Stimulated activated naive CD8-positive, alpha-beta T cell treated with anti-CD3 and anti-CD28 coated beads, Interleukin-15, Interleukin-2, amounts not matched to agents 100 ng/mL and 50 ng/mL, for 24 hours (primary cell): ENCODE data around the gene ANKRD65.
A peak's percentile ranks its signal among the peaks of the same experiment; 100 is the strongest.
"Not testable (repeated sequence)": the region's sequence is repeated elsewhere in the genome, so short reads cannot be mapped to it uniquely, and the experiment has no call there.

Experiments used
- H3K27ac Mint-ChIP-seq: one replicate; pipeline ENCODE4 v1.8.0; 2021; ENCODE audit warnings: mild to moderate bottlenecking, mixed read lengths
- H3K27me3 Mint-ChIP-seq: one replicate; pipeline ENCODE4 v1.8.0; 2021; ENCODE audit warnings: mixed read lengths
- H3K36me3 Mint-ChIP-seq: one replicate; pipeline ENCODE4 v1.8.0; 2021; ENCODE audit warnings: low read depth, mixed read lengths
- H3K4me1 Mint-ChIP-seq: one replicate; pipeline ENCODE4 v1.8.0; 2021; ENCODE audit warnings: low read depth, mixed read lengths
- H3K4me3 Mint-ChIP-seq: one replicate; pipeline ENCODE4 v1.8.0; 2021; ENCODE audit warnings: mild to moderate bottlenecking, mixed read lengths
- H3K9me3 Mint-ChIP-seq: one replicate; pipeline ENCODE4 v1.8.0; 2021; ENCODE audit warnings: mixed read lengths

Gene ANKRD65

GRCh38 chr1:1417825-1418463, 3.1 kb downstream of the ANKRD65 start:
- H3K4me1 Mint-ChIP-seq, result peaks cover 18% of the 10 kb centered on the region
- H3K27me3 Mint-ChIP-seq, H3K9me3 Mint-ChIP-seq, H3K27ac Mint-ChIP-seq, H3K36me3 Mint-ChIP-seq, H3K4me3 Mint-ChIP-seq: not testable (repeated sequence)

GRCh38 chr1:1417396-1417795, 3.7 kb downstream of the ANKRD65 start:
- H3K4me3 Mint-ChIP-seq, H3K27ac Mint-ChIP-seq, H3K9me3 Mint-ChIP-seq: not testable (repeated sequence)

DNA sequence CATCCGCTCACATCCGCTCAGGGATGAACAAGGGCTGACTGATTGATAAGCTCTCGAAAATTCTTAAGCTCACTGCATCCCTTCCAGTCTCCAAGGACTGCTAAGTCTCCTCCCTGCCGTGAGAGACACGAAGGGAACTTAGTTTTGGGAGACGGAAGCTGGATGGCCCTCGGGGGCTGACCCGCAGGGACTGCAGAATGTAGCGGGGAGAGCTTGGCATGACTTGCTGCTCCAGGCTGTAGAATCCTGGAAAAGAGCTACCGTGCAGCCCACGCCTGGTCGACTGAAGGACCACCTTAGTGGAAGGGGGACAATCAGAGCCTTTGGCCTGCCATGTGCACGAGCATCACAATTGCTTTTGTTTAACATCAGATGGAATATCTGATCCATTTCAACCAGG, 5.3 kb downstream of the ANKRD65 start:
- no peak overlapping the region for H3K4me3 Mint-ChIP-seq
- H3K4me1 Mint-ChIP-seq, result peaks cover 16% of the 10 kb centered on the region
- peaks cover 3% of the 10 kb centered on the region for H3K36me3 Mint-ChIP-seq
- H3K9me3 Mint-ChIP-seq, result no peaks in the 10 kb centered on the region
- H3K27me3 Mint-ChIP-seq, result no peaks in the 10 kb centered on the region
- no peak overlapping the region for H3K27ac Mint-ChIP-seq

More at GRCh38 chr1:1417396-1417795, 3.7 kb downstream of the ANKRD65 start:
- H3K27me3 Mint-ChIP-seq, H3K36me3 Mint-ChIP-seq: not testable (repeated sequence)
- H3K4me1 Mint-ChIP-seq, result peaks cover 13% of the 10 kb centered on the region

DNA sequence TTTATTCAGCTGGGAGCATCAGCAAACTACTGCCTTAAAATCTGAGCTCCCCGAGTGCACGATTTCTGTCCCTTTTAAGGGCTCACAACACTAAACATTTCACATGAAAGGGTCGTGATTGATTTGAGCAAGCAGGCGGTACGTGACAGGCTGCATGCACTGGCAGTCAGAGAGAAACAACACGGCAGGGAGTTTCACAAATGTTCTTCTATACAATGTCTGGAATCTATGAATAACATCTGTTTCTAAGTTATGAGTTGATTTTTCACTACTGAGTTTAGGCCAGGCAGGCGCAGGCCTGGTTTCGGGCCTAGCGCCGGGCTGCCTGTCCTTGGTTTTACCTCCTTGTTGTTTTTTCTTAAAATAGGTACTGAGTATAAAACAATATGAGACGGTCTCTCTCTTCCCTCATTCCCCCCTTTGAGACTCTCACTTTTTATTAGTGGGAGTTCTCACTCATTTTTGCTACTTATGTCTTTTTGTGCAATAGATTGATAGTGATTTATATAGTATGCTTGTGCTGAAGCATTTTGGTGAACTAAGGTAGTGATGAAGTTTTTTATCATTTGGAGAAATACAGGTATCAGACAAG, 8.7 kb downstream of the ANKRD65 start:
- peaks cover 22% of the 10 kb centered on the region for H3K4me1 Mint-ChIP-seq
- peaks cover 16% of the 10 kb centered on the region for H3K36me3 Mint-ChIP-seq
- H3K4me3 Mint-ChIP-seq, H3K27me3 Mint-ChIP-seq, H3K27ac Mint-ChIP-seq, H3K9me3 Mint-ChIP-seq: not testable (repeated sequence)

GRCh38 chr1:1411626-1412025, 9.4 kb downstream of the ANKRD65 start:
- no peaks in the 10 kb centered on the region for H3K9me3 Mint-ChIP-seq
- peaks cover 19% of the 10 kb centered on the region for H3K36me3 Mint-ChIP-seq
- peak overlapping the region; percentile 17 for H3K27ac Mint-ChIP-seq
- peaks cover 24% of the 10 kb centered on the region for H3K4me1 Mint-ChIP-seq
- H3K4me3 Mint-ChIP-seq, result no peak overlapping the region
- no peaks in the 10 kb centered on the region for H3K27me3 Mint-ChIP-seq

- not testable (repeated sequence) for H3K27me3 Mint-ChIP-seq, H3K9me3 Mint-ChIP-seq, H3K4me3 Mint-ChIP-seq
- H3K27ac Mint-ChIP-seq, result peak overlapping the region; percentile 40
- H3K36me3 Mint-ChIP-seq, result peaks cover 32% of the 10 kb centered on the region
- H3K4me1 Mint-ChIP-seq, result peaks cover 36% of the 10 kb centered on the region
These were observed 10.8 kb downstream of the ANKRD65 start for GRCh38 chr1:1410238-1410637.

- no peaks in the 10 kb centered on the region for H3K9me3 Mint-ChIP-seq
- peaks cover 55% of the 10 kb centered on the region for H3K4me1 Mint-ChIP-seq
- H3K27ac Mint-ChIP-seq, result peak overlapping the region; percentile 90
These were observed 13.3 kb downstream of the ANKRD65 start for GRCh38 chr1:1407636-1408318.

GRCh38 chr1:1406821-1407635, 14.0 kb downstream of the ANKRD65 start, which contains the start of gene MRPL20:
Gene MRPL20, minus strand, starts transcription at chr1:1407293. Its CDS starts 76 bp downstream, at chr1:1407217.
- Mint-ChIP-seq H3K36me3 (peaks cover 60% of the 10 kb centered on the region), H3K27me3 (no peaks in the 10 kb centered on the region), H3K27ac (peak within 1 kb of the TSS; percentile 94), H3K4me3 (peak within 1 kb of the TSS; percentile 95), H3K4me1 (peaks cover 61% of the 10 kb centered on the region), H3K9me3 (no peaks in the 10 kb centered on the region)

More at GRCh38 chr1:1407636-1408318, 13.3 kb downstream of the ANKRD65 start:
- no peaks in the 10 kb centered on the region for H3K27me3 Mint-ChIP-seq
- H3K4me3 Mint-ChIP-seq, result peak overlapping the region; percentile 95
- peaks cover 52% of the 10 kb centered on the region for H3K36me3 Mint-ChIP-seq

GRCh38 chr1:1406101-1406820, 14.8 kb downstream of the ANKRD65 start:
- Mint-ChIP-seq H3K4me3 (peak overlapping the region; percentile 95), H3K36me3 (peaks cover 64% of the 10 kb centered on the region), H3K9me3 (no peaks in the 10 kb centered on the region), H3K4me1 (peaks cover 65% of the 10 kb centered on the region), H3K27ac (peak overlapping the region; percentile 94), H3K27me3 (no peaks in the 10 kb centered on the region)

DNA sequence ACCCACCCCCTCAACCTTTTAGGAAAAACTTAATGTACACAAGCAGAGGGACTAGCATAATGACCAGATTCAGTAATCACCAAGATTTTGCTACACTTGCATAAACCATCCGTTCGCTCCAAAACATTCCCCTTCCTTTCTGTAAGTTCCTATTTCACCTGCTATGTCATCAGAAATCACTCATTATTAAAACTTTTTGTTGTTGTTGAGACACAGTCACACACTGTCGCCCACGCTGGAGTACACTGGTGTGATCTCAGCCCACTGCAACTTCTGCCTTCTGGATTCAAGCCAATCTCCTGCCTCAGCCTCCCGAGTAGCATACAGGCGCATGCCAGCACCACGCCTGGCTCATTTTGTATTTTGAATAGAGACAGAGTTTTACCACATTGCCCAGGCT, 17.4 kb downstream of the ANKRD65 start:
- Mint-ChIP-seq H3K4me3 (peak overlapping the region; percentile 36), H3K36me3 (peaks cover 74% of the 10 kb centered on the region), H3K27me3 (no peaks in the 10 kb centered on the region), H3K27ac (peak overlapping the region; percentile 91), H3K4me1 (peaks cover 69% of the 10 kb centered on the region), H3K9me3 (no peaks in the 10 kb centered on the region)

DNA sequence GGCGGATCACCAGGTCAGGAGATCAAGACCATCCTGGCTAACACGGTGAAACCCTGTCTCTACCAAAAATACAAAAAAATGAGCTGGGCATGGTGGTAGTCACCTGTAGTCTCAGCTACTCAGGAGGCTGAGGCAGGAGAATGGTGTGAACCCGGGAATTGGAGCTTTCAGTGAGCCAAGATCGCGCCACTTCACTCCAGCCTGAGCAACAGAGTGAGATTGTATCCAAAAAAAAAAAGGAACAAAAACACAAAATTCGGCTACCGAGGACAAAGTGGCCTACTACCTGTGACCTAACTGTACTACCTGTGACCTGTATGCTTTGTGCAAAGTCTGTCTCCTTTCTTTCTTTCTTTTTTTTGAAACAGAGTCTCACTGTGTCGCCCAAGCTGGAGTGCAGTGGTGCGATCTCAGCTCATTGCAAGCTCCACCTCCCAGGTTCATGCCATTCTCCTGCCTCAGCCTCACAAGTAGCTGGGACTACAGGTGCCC, 18.1 kb downstream of the ANKRD65 start:
- Mint-ChIP-seq H3K36me3 (peaks cover 75% of the 10 kb centered on the region), H3K4me1 (peaks cover 67% of the 10 kb centered on the region), H3K27ac (peak overlapping the region; percentile 91)
- not testable (repeated sequence) for H3K4me3 Mint-ChIP-seq, H3K27me3 Mint-ChIP-seq, H3K9me3 Mint-ChIP-seq

DNA sequence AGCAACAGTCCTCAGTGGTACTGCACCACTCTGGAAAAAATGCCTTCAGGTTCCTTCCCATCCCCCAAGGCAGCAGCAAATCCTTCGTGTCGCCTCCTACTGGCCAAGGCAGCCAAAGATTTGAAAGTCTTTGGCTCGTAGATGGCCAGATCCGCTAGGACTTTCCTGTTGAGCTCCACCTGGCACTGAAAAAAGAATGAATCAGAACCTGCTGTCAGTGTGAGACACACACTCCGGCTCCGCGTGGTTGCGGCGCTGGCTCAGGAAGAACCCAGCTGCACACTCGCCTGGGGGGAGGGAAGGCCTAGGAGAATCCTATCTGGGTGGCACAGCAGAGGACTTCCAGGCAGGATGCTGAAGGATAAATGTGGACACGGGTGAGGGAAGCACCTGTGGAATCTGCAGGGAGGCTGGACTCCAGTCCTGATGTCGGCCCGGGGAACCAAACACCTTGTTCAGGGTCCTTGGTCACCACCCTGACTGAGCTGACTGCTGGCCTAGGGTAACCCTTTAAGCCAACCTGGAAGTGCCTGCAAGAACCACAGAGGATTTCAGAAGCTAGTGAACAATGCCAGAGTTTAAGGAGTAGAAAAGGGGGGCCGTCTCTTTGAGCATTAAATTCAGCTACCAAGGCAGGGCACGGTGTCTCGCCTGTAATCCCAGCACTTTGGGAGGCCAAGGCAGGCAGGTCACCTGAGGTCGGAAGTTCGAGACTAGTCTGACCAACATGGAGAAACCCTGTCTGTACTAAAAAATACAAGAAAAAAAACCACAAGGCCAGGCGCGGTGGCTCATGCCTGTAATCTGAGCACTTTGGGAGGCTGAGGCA, 18.8 kb downstream of the ANKRD65 start:
- Mint-ChIP-seq H3K4me1 (peaks cover 71% of the 10 kb centered on the region), H3K4me3 (peak overlapping the region; percentile 95), H3K9me3 (no peaks in the 10 kb centered on the region), H3K36me3 (peaks cover 81% of the 10 kb centered on the region), H3K27ac (peak overlapping the region; percentile 89), H3K27me3 (no peaks in the 10 kb centered on the region)

GRCh38 chr1:1401457-1402010, 19.5 kb downstream of the ANKRD65 start:
- Mint-ChIP-seq H3K9me3 (no peaks in the 10 kb centered on the region), H3K27me3 (no peaks in the 10 kb centered on the region), H3K4me3 (peak overlapping the region; percentile 95), H3K36me3 (peaks cover 80% of the 10 kb centered on the region), H3K4me1 (peaks cover 71% of the 10 kb centered on the region), H3K27ac (peak overlapping the region; percentile 89)
